Smooth muscle cell (in vitro differentiated cells): ENCODE measurements around the gene HSPG2. TPM values are rescaled to one million over a fixed set of nuclear protein-coding genes. Genes with fewer than 3 reads are reported as not detected.

Source experiments
- DNase-seq: peaks from one replicate; lab custom pipeline; 2025; ENCODE audit not compliant: unreplicated experiment; lab: John Stamatoyannopoulos, UW
- H2AFZ ChIP-seq: fragments of 200-600 bp; sonication (generic); 2 replicates; pipeline ENCODE4 v1.6.0; 2016; ENCODE audit warnings: antibody characterized with exemption, low read depth, mild to moderate bottlenecking
- H3F3A ChIP-seq: fragments of 200-600 bp; sonication (generic); 2 replicates; pipeline ENCODE4 v1.6.0; 2017; ENCODE audit warnings: antibody characterized with exemption, low read depth
- H3K27ac ChIP-seq: fragments of 200-600 bp; sonication (generic); 2 replicates; pipeline ENCODE4 v1.5.1; 2016; ENCODE audit warnings: low read depth, mild to moderate bottlenecking
- H3K27me3 ChIP-seq: fragments of 200-600 bp; sonication (generic); 2 replicates; pipeline ENCODE4 v1.6.1; 2016; ENCODE audit warnings: low read depth, mild to moderate bottlenecking
- H3K36me3 ChIP-seq: fragments of 200-600 bp; sonication (generic); 2 replicates; pipeline ENCODE4 v1.5.1; 2016; ENCODE audit warnings: low read depth
- H3K4me1 ChIP-seq: fragments of 200-600 bp; sonication (generic); 2 replicates; pipeline ENCODE4 v1.5.1; 2016; ENCODE audit warnings: low read depth
- H3K4me2 ChIP-seq: fragments of 200-600 bp; sonication (generic); 2 replicates; pipeline ENCODE4 v1.6.0; 2016; ENCODE audit warnings: mild to moderate bottlenecking
- H3K4me3 ChIP-seq: fragments of 200-600 bp; sonication (generic); 2 replicates; pipeline ENCODE4 v1.5.1; 2016; ENCODE audit warnings: mild to moderate bottlenecking
- H3K79me2 ChIP-seq: fragments of 200-600 bp; sonication (generic); 2 replicates; pipeline ENCODE4 v1.6.0; 2016; ENCODE audit warnings: low read depth, mild to moderate bottlenecking
- H3K9ac ChIP-seq: fragments of 200-600 bp; sonication (generic); 2 replicates; pipeline ENCODE4 v1.6.0; 2016; ENCODE audit warnings: low read depth
- H3K9me3 ChIP-seq: fragments of 200-600 bp; sonication (generic); replicated peaks from 2 replicates; pipeline ENCODE4 v1.5.1; 2016; ENCODE audit warnings: low read depth
- H4K20me1 ChIP-seq: fragments of 200-600 bp; sonication (generic); 2 replicates; pipeline ENCODE4 v1.6.0; 2016; ENCODE audit warnings: low read depth
- WGBS: methylation state at CpG from one replicate; pipeline ENCODE4 v1.1.7; 2016; ENCODE audit warnings: low lambda C conversion rate; 5-methylcytosine and 5-hydroxymethylcytosine counted together
- polyA plus RNA-seq: library from polyadenylated mRNA; unstranded; fragments of >200 nt; fragmentation: Nextera tagmentation; extraction: Ambion mirVana; gene quantifications from 2 replicates; pipeline ENCODE4 v1.2.1, GENCODE V29; 2016
- total RNA-seq: library from RNA; depleted of rRNA; stranded (reverse); fragments of >200 nt; gene quantifications from 2 replicates; pipeline ENCODE4 v1.2.3, GENCODE V29; 2014
- TF ChIP-seq, protein P1 (sequence below): fragments of 200-600 bp; sonication (generic); IDR thresholded peaks from 2 replicates; pipeline ENCODE4 v1.5.1; 2017; ENCODE audit warnings: borderline replicate concordance, mild to moderate bottlenecking, antibody characterized with exemption; ENCODE audit not compliant: insufficient read depth, poor library complexity, severe bottlenecking

Gene HSPG2
- total and polyA plus RNA-seq, 2 experiments from 2014 or later: 40.7 to 46.7 TPM

DNA sequence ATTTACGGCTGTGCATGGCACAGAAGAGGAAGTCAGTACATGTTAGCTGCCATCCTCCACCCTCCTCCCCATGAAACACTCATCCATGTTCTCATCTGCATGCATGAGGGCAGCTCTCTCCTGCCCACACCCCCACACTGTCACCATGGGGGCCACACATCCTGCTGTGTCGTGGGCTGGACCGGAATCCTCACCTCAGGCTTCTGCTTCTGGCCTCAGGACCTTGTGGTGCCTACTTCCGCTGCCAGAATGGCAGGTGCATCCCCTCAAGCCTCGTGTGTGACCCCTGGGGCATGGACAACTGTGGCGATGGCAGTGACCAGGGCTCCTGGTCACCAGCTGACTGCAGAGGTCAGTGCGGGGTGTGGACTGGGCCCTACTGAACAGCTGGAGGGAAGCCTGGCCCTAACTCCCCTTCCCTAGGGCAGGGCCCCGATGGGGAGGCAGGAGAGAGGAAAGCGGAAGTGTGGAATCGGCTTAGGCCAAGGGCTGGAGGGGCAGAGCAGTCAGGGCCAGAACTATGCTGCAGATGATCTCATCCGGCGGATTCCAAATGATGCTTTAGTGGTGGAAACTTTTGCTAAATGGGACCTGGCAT is 121.3 kb downstream of the HSPG2 start:
- H3K79me2 ChIP-seq: no peaks in the 10 kb centered on the region
- no peak overlapping the region for H3K27ac ChIP-seq
- no peaks in the 10 kb centered on the region for H3K9me3 ChIP-seq
- no peak overlapping the region for H3K4me3 ChIP-seq
- H3K9ac ChIP-seq: no peak overlapping the region
- H3K27me3 ChIP-seq: no peaks in the 10 kb centered on the region
- no peak overlapping the region for H2AFZ ChIP-seq
- DNase-seq: no peak
- H3K36me3 ChIP-seq: no peaks in the 10 kb centered on the region
- WGBS: 84% methylated on average over 12 of the region's 12 CpGs
- H4K20me1 ChIP-seq: no peaks in the 10 kb centered on the region
- H3K4me1 ChIP-seq: no peaks in the 10 kb centered on the region
- H3K4me2 ChIP-seq: no peak overlapping the region
- TF ChIP-seq, protein P1, sequence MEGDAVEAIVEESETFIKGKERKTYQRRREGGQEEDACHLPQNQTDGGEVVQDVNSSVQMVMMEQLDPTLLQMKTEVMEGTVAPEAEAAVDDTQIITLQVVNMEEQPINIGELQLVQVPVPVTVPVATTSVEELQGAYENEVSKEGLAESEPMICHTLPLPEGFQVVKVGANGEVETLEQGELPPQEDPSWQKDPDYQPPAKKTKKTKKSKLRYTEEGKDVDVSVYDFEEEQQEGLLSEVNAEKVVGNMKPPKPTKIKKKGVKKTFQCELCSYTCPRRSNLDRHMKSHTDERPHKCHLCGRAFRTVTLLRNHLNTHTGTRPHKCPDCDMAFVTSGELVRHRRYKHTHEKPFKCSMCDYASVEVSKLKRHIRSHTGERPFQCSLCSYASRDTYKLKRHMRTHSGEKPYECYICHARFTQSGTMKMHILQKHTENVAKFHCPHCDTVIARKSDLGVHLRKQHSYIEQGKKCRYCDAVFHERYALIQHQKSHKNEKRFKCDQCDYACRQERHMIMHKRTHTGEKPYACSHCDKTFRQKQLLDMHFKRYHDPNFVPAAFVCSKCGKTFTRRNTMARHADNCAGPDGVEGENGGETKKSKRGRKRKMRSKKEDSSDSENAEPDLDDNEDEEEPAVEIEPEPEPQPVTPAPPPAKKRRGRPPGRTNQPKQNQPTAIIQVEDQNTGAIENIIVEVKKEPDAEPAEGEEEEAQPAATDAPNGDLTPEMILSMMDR: no peak
- H3F3A ChIP-seq: peaks cover 17% of the 10 kb centered on the region

DNA sequence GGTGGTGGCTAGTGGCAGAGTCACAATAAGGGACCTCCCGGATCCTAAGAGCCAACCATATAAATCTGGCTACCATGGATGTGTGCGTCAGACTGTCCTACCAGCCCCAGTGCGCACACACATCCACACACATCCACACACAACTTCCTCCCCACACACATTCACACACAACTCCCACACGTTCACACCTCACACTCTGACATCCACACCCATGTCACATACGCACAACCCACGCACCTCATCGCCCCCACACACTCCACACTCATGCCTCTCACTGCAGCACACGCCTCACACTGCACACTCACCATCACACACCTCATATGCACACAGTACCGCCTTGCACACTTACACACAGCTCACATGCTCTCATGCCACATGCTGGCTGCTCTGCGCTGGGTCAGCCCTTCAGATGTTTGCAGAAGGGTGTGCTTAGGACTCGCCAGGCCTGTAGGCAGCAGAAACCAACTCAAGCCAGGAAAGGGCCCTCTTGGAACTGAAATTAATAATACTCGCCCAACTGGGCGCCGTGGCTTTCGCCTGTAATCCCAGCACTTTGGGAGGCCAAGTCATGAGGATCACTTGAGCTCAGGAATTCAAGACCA is 122.0 kb downstream of the HSPG2 start:
- DNase-seq: no peak
- Histone ChIP-seq H3K36me3 (no peaks in the 10 kb centered on the region), H3K79me2 (no peaks in the 10 kb centered on the region), H3F3A (peaks cover 17% of the 10 kb centered on the region), H3K4me2 (no peak overlapping the region), H2AFZ (no peak overlapping the region), H3K4me1 (no peaks in the 10 kb centered on the region), H3K9me3 (no peaks in the 10 kb centered on the region), H3K27ac (no peak overlapping the region), H4K20me1 (no peaks in the 10 kb centered on the region), H3K9ac (no peak overlapping the region), H3K4me3 (no peak overlapping the region), H3K27me3 (no peaks in the 10 kb centered on the region)
- TF ChIP-seq, protein P1: no peak
- 94% methylated on average over 14 of the region's 15 CpGs for WGBS

DNA sequence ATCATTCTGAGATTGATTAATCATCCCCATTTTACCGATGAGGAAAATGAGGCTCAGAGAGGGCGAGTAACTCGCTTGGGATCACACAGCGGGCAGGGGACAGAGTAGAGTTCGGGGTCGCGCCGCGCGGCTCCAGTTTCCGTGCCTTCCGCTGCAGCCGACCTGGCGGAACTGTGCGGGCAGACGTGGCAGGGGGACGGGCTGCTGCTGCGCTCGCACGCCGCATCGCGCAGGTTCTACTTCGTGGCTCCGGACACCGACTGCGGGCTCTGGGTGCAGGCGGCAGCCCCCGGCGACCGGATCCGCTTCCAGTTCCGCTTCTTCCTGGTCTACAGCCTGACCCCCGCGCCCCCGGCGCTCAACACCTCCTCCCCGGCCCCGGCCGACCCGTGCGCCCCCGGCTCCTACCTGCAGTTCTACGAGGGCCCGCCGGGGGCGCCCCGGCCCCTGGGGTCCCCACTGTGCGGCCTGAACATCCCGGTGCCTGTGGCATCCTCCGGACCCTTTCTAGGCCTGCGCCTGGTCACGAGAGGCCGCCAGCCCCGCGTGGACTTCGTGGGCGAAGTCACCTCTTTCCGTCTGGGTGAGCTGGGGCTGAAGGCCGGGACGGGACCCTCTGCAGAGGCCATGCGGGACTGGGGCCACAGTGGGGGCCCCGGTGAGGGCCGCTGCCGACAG is 122.7 kb downstream of the HSPG2 start:
- Histone ChIP-seq H3F3A (peaks cover 17% of the 10 kb centered on the region), H3K27ac (no peak overlapping the region), H4K20me1 (no peaks in the 10 kb centered on the region), H3K36me3 (no peaks in the 10 kb centered on the region), H3K4me3 (peak overlapping the region; percentile 52), H3K9me3 (no peaks in the 10 kb centered on the region), H3K79me2 (no peaks in the 10 kb centered on the region), H3K4me2 (peak overlapping the region; percentile 85), H2AFZ (no peak overlapping the region), H3K9ac (no peak overlapping the region), H3K27me3 (no peaks in the 10 kb centered on the region), H3K4me1 (no peaks in the 10 kb centered on the region)
- DNase-seq: no peak
- WGBS: 22% methylated on average over 44 of the region's 65 CpGs
- TF ChIP-seq, protein P1: peak; percentile 73

DNA sequence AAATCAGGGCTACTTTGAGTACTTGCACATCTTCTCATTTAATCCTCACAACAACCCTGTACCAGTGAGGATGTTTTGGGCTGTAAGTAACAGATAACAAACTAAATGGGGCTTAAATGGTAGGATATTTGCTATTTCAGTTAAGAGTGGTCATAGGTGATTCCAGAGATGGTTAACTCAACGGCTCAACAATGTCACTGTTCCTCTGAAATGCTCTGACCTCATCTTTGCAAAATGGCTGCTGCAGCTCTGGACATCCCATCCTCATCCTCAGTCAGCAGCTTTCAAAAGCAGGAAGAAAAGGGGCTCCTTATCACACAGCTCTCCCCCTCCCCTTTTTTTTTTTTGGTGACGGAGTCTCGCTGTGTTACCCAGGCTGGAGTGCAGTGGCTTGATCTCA is 123.6 kb downstream of the HSPG2 start:
- Histone ChIP-seq H3K9ac (no peak overlapping the region), H3K27ac (no peak overlapping the region), H4K20me1 (no peaks in the 10 kb centered on the region), H3K9me3 (no peaks in the 10 kb centered on the region), H3K4me3 (no peak overlapping the region), H3K4me1 (no peaks in the 10 kb centered on the region), H3K27me3 (no peaks in the 10 kb centered on the region), H3K4me2 (no peak overlapping the region), H2AFZ (no peak overlapping the region), H3K79me2 (no peaks in the 10 kb centered on the region), H3K36me3 (no peaks in the 10 kb centered on the region), H3F3A (peaks cover 17% of the 10 kb centered on the region)
- TF ChIP-seq, protein P1: no peak
- 98% methylated on average over 3 of the region's 3 CpGs for WGBS
- no peak for DNase-seq
